Measurements from ENCODE around the gene CRYBA1. TPM values are rescaled to one million over a fixed set of nuclear protein-coding genes. Genes with fewer than 3 reads are reported as not detected.

The CRYBA1 gene
- total and polyA plus RNA-seq, 2 donors (not counting 1 experiment from before 2014, with no cell fraction given): 0.17 TPM; not detected in 1

DNA sequence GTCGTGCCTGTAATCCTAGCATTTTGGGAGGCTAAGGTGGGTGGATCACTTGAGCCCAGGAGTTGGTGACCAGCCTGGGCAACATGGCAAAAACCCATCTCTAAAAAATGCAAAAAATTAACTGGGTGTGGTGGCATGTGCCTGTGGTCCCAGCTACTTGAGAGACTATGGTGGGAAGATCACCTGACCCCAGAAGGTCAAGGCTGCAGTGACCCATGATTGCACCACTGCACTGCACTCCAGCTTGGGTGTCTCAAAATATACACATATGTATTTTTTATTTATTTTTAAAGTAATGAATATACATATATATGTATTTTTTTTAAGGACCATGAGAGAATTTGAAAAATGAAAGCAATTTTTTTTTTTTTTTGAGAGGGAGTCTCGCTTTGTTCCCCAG lies 52.4 kb downstream of the CRYBA1 start:
- no peak overlapping the region for H3K27ac ChIP-seq (ENCODE audit: insufficient read depth, low read length)
- no peaks in the 10 kb centered on the region for H4K20me1 ChIP-seq (ENCODE audit: control insufficient read depth, extremely low read depth, insufficient read depth, low read length)

GRCh38 chr17:29303386-29303785 lies 56.7 kb downstream of the CRYBA1 start:
- no peaks in the 10 kb centered on the region for H3K27me3 ChIP-seq (ENCODE audit: control insufficient read depth, insufficient read depth, low read length)
- no peak overlapping the region for H2AFZ ChIP-seq (ENCODE audit: low read length)
- H3K4me3 ChIP-seq (replicated peaks in 1 of 4; ENCODE audit: control extremely low read depth in 1 of 4, insufficient read depth in 1 of 4, low read depth in 3 of 4, low read length in 4 of 4): no peak overlapping the region
- H3K79me2 ChIP-seq (ENCODE audit: control insufficient read depth, insufficient read depth, low read length): no peaks in the 10 kb centered on the region
- H3K4me1 ChIP-seq (ENCODE audit: control insufficient read depth, extremely low read depth, insufficient read depth, low read length): no peaks in the 10 kb centered on the region
- H3K36me3 ChIP-seq (ENCODE audit: control insufficient read depth, insufficient read depth, low read length): no peaks in the 10 kb centered on the region
- H3K9me3 ChIP-seq (ENCODE audit: control insufficient read depth, insufficient read depth, low read depth, low read length): no peaks in the 10 kb centered on the region
- no peak for DNase-seq (ENCODE audit: low read depth in 2 of 2)
- H3K27ac ChIP-seq (ENCODE audit: insufficient read depth, low read length): no peak overlapping the region
- no peak overlapping the region for H3K9ac ChIP-seq (ENCODE audit: insufficient read depth, low read length)
- H4K20me1 ChIP-seq (ENCODE audit: control insufficient read depth, extremely low read depth, insufficient read depth, low read length): no peaks in the 10 kb centered on the region
- no peak overlapping the region for H3K4me2 ChIP-seq (ENCODE audit: extremely low read depth, insufficient read depth, low read length)
- TF ChIP-seq, protein P1, sequence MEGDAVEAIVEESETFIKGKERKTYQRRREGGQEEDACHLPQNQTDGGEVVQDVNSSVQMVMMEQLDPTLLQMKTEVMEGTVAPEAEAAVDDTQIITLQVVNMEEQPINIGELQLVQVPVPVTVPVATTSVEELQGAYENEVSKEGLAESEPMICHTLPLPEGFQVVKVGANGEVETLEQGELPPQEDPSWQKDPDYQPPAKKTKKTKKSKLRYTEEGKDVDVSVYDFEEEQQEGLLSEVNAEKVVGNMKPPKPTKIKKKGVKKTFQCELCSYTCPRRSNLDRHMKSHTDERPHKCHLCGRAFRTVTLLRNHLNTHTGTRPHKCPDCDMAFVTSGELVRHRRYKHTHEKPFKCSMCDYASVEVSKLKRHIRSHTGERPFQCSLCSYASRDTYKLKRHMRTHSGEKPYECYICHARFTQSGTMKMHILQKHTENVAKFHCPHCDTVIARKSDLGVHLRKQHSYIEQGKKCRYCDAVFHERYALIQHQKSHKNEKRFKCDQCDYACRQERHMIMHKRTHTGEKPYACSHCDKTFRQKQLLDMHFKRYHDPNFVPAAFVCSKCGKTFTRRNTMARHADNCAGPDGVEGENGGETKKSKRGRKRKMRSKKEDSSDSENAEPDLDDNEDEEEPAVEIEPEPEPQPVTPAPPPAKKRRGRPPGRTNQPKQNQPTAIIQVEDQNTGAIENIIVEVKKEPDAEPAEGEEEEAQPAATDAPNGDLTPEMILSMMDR (conservative IDR thresholded peaks at IDR 0.05 in 1 of 2, IDR thresholded peaks at IDR 0.05 in 1 of 2; ENCODE audit: low read depth in 1 of 2, low read length in 2 of 2): no peak
- TF ChIP-seq EZH2 (IDR thresholded peaks at IDR 0.05; ENCODE audit: low read length, missing control alignments): no peak

More for the DNA sequence above, 52.4 kb downstream of the CRYBA1 start:
- Histone ChIP-seq H3K4me1 (ENCODE audit: control insufficient read depth, extremely low read depth, insufficient read depth, low read length) (no peaks in the 10 kb centered on the region), H3K4me3 (replicated peaks in 1 of 4; ENCODE audit: control extremely low read depth in 1 of 4, insufficient read depth in 1 of 4, low read depth in 3 of 4, low read length in 4 of 4) (no peak overlapping the region), H3K4me2 (ENCODE audit: extremely low read depth, insufficient read depth, low read length) (no peak overlapping the region), H3K79me2 (ENCODE audit: control insufficient read depth, insufficient read depth, low read length) (no peaks in the 10 kb centered on the region), H3K36me3 (ENCODE audit: control insufficient read depth, insufficient read depth, low read length) (no peaks in the 10 kb centered on the region), H2AFZ (ENCODE audit: low read length) (no peak overlapping the region), H3K9me3 (ENCODE audit: control insufficient read depth, insufficient read depth, low read depth, low read length) (no peaks in the 10 kb centered on the region), H3K9ac (ENCODE audit: insufficient read depth, low read length) (no peak overlapping the region), H3K27me3 (ENCODE audit: control insufficient read depth, insufficient read depth, low read length) (no peaks in the 10 kb centered on the region)
- no peak for DNase-seq (ENCODE audit: low read depth in 2 of 2)
- TF ChIP-seq, protein P1 (conservative IDR thresholded peaks at IDR 0.05 in 1 of 2, IDR thresholded peaks at IDR 0.05 in 1 of 2; ENCODE audit: low read depth in 1 of 2, low read length in 2 of 2): no peak
- no peak for TF ChIP-seq EZH2 (IDR thresholded peaks at IDR 0.05; ENCODE audit: low read length, missing control alignments)

Other genes with a start within 250 kb of the CRYBA1 start
- not detected in 2 replicates for gene SEZ6, start 240.8 kb upstream of the CRYBA1 start, total RNA-seq
- not detected in 2 replicates for gene SEZ6, start 240.8 kb upstream of the CRYBA1 start, polyA plus RNA-seq
- 0.83 and 1.5 TPM in 2 replicates for gene PIPOX, start 203.7 kb upstream of the CRYBA1 start, total RNA-seq
- gene PIPOX, start 203.7 kb upstream of the CRYBA1 start, polyA plus RNA-seq: 0.20 and 0.26 TPM in 2 replicates
- gene MYO18A, start 66.5 kb upstream of the CRYBA1 start, total RNA-seq: 50.3 and 133 TPM in 2 replicates
- 11.7 and 17.5 TPM in 2 replicates for gene MYO18A, start 66.5 kb upstream of the CRYBA1 start, polyA plus RNA-seq
- 33.2 and 35.4 TPM in 2 replicates for gene NUFIP2, start 47.3 kb downstream of the CRYBA1 start, total RNA-seq
- gene NUFIP2, start 47.3 kb downstream of the CRYBA1 start, polyA plus RNA-seq: 11.0 and 12.3 TPM in 2 replicates
- gene TAOK1, start 143.5 kb downstream of the CRYBA1 start, total RNA-seq: 50.6 and 62.8 TPM in 2 replicates
- 29.4 and 35.1 TPM in 2 replicates for gene TAOK1, start 143.5 kb downstream of the CRYBA1 start, polyA plus RNA-seq

Measured in fibroblast of lung (primary cell).